K562 (cell line): Measurements from ENCODE around the gene WWTR1.

Experiments
- FOXJ3 ChIP-seq: sonication (generic); formaldehyde crosslinking; IDR thresholded peaks from 2 replicates; pipeline ENCODE4 v1.4.0; 2020; ENCODE audit warnings: mild to moderate bottlenecking, missing genetic modification reagents
- HCFC1 ChIP-seq: IDR thresholded peaks from 2 replicates; pipeline ENCODE4 v1.6.1; 2012; ENCODE audit warnings: low read depth, low read length, improper control_type of control experiment
- NEUROD1 ChIP-seq: fragments of 150-350 bp; IDR thresholded peaks from 2 replicates; pipeline ENCODE4 v1.6.1; 2014; ENCODE audit warnings: borderline replicate concordance, low read length, low read depth; ENCODE audit not compliant: partially characterized antibody
- PHF8 ChIP-seq: fragments of 200-600 bp; sonication (generic); IDR thresholded peaks from 2 replicates; pipeline ENCODE4 v1.6.1; 2012; ENCODE audit warnings: mixed run types, mild to moderate bottlenecking, inconsistent platforms, low read length, moderate library complexity, borderline replicate concordance
- POLR2A ChIP-seq: fragments of 450-650 bp; conservative IDR thresholded peaks from 2 replicates; pipeline ENCODE4 v1.6.1; 2016
- SIN3A ChIP-seq, 2 experiments: fragments of 150-350 bp in 1 of 2; IDR thresholded peaks; 2 replicates each; pipeline ENCODE4 v1.6.1; 2011 to 2016; ENCODE audit warnings: borderline replicate concordance in 2 of 2, low read depth in 2 of 2, low read length in 2 of 2, mild to moderate bottlenecking in 2 of 2, moderate library complexity in 2 of 2; ENCODE audit not compliant: control insufficient read depth in 1 of 2
- TAF7 ChIP-seq: fragments of 450-650 bp; IDR thresholded peaks from 2 replicates; pipeline ENCODE4 v1.6.1; 2016; ENCODE audit warnings: missing genetic modification characterization, missing compliant biosample characterization
- TARDBP ChIP-seq: fragments of 450-650 bp; IDR thresholded peaks from 2 replicates; pipeline ENCODE4 v1.6.1; 2016
- TEAD2 ChIP-seq: fragments of 450-650 bp; IDR thresholded peaks from 2 replicates; pipeline ENCODE4 v1.6.1; 2016; ENCODE audit warnings: missing genetic modification characterization, control low read depth, missing compliant biosample characterization
- ZC3H8 ChIP-seq: fragments of 450-650 bp; IDR thresholded peaks from 2 replicates; pipeline ENCODE4 v1.6.1; 2017

DNA sequence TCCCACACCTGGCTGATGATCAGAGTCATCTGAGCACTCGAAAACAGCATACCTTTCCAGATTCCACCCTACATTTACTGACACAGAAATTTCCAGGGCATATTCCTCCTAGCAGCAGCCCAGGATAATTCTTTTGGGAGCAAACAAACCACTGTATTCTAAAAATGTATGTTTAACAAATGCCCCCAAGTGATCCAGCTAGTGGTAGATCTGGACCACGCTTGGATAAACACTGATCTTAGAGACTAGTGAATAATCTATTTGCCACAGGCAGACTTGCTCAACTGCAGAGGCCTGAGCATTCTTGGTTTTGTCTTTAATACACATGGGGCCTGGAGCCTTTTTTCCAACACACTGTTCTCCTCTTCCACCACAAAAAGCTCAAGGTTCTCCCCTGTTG lies 93.7 kb downstream of the WWTR1 start:
- TF ChIP-seq POLR2A (no peak), NEUROD1 (no peak), TARDBP (no peak), TAF7 (tag) (no peak), TEAD2 (tag) (no peak), PHF8 (no peak), HCFC1 (no peak), SIN3A (IDR thresholded peaks at IDR 0.05; ENCODE audit: borderline replicate concordance in 2 of 2, control insufficient read depth in 1 of 2, low read depth in 2 of 2, low read length in 2 of 2) (no peak), FOXJ3 (CRISPR knock-in tag) (no peak), ZC3H8 (no peak)
